OCI-LY7 (cell line): Measurements from ENCODE around the gene FAM111B. TPM values are rescaled to one million over a fixed set of nuclear protein-coding genes. Genes with fewer than 3 reads are reported as not detected.
"Not testable (repeated sequence)": the region's sequence is repeated elsewhere in the genome, so short reads cannot be mapped to it uniquely, and the experiment has no call there.

ENCODE experiments used
- Bru-seq: library from RNA; stranded (reverse); fragments of 400-500 nt; gene quantifications from one replicate; lab custom pipeline; 2021; lab: Mats Ljungman, UMichigan
- BruChase-seq, 2 experiments: library from RNA; stranded (reverse); fragments of 400-500 nt; gene quantifications; one replicate each; lab custom pipeline; 2021; lab: Mats Ljungman, UMichigan
- BruUV-seq: library from RNA; stranded (reverse); fragments of 400-500 nt; replicated peaks from 2 replicates; lab custom pipeline; 2021; lab: Mats Ljungman, UMichigan
- CTCF ChIA-PET: fragments of 300-600 bp; sonication (Branson Sonifier 250); formaldehyde crosslinking; loops from one replicate; lab custom pipeline; 2022; ENCODE audit warnings: antibody characterized with exemption; ENCODE audit not compliant: unreplicated experiment; lab: Charles Lee
- POLR2A ChIA-PET: fragments of 300-600 bp; sonication (Branson Sonifier 250); formaldehyde crosslinking; loops from one replicate; lab custom pipeline; 2022; ENCODE audit warnings: antibody characterized with exemption; lab: Charles Lee
- DNase-seq: peaks from one replicate; pipeline ENCODE4 v3.0.0-alpha.2; 2015; ENCODE audit warnings: low spot score
- H2AFZ ChIP-seq: fragments of 200-600 bp; sonication (generic), shearing (Covaris generic); 2 replicates; pipeline ENCODE4 v1.6.1; 2014; ENCODE audit warnings: mild to moderate bottlenecking, antibody characterized with exemption, low read length, moderate library complexity
- H3K27ac ChIP-seq: fragments of 200-600 bp; sonication (generic); 2 replicates; pipeline ENCODE4 v1.5.1; 2014; ENCODE audit warnings: mixed run types, low read depth, mild to moderate bottlenecking, moderate library complexity, low read length, inconsistent platforms; ENCODE audit not compliant: poor library complexity, severe bottlenecking
- H3K36me3 ChIP-seq: fragments of 200-600 bp; sonication (generic); 2 replicates; pipeline ENCODE4 v1.6.1; 2014; ENCODE audit warnings: mild to moderate bottlenecking, antibody characterized with exemption, low read length, moderate library complexity, mixed read lengths; ENCODE audit not compliant: insufficient read depth
- H3K4me1 ChIP-seq: fragments of 200-600 bp; sonication (generic); 2 replicates; pipeline ENCODE4 v1.5.1; 2014; ENCODE audit warnings: mild to moderate bottlenecking, low read length; ENCODE audit not compliant: insufficient read depth, poor library complexity, severe bottlenecking
- H3K4me2 ChIP-seq: fragments of 200-600 bp; sonication (generic); 2 replicates; pipeline ENCODE4 v1.6.1; 2014; ENCODE audit warnings: mild to moderate bottlenecking, low read length
- H3K4me3 ChIP-seq: fragments of 200-600 bp; sonication (generic); 2 replicates; pipeline ENCODE4 v1.5.1; 2014; ENCODE audit warnings: mild to moderate bottlenecking, low read depth, low read length; ENCODE audit not compliant: poor library complexity, severe bottlenecking
- H3K79me2 ChIP-seq: fragments of 200-600 bp; sonication (generic); 2 replicates; pipeline ENCODE4 v1.6.1; 2016; ENCODE audit warnings: low read depth, mild to moderate bottlenecking, low read length, moderate library complexity, mixed read lengths; ENCODE audit not compliant: insufficient read depth
- H3K9me2 ChIP-seq: fragments of 200-600 bp; sonication (generic); 2 replicates; pipeline ENCODE4 v1.6.1; 2016; ENCODE audit warnings: mild to moderate bottlenecking, low read length, mixed read lengths; ENCODE audit not compliant: insufficient read depth
- H3K9me3 ChIP-seq: fragments of 200-600 bp; sonication (generic); 2 replicates; pipeline ENCODE4 v1.6.1; 2014; ENCODE audit warnings: mild to moderate bottlenecking, mixed run types, low read length, mixed read lengths
- H4K20me1 ChIP-seq: fragments of 200-600 bp; sonication (generic); 2 replicates; pipeline ENCODE4 v1.6.1; 2014; ENCODE audit warnings: mild to moderate bottlenecking, antibody characterized with exemption, low read length, moderate library complexity, mixed read lengths; ENCODE audit not compliant: insufficient read depth
- CTCF ChIP-seq: fragments of 200-600 bp; sonication (generic); conservative IDR thresholded peaks from 2 replicates; pipeline ENCODE4 v1.5.1; 2014; ENCODE audit warnings: mild to moderate bottlenecking, antibody characterized with exemption, low read length, moderate library complexity, mixed read lengths
- EZH2phosphoT487 ChIP-seq: fragments of 200-600 bp; sonication (generic); IDR thresholded peaks from 2 replicates; pipeline ENCODE4 v1.6.1; 2018; ENCODE audit warnings: low read depth, borderline replicate concordance, mild to moderate bottlenecking, mixed run types, antibody characterized with exemption, low read length, moderate library complexity, mixed read lengths
- intact Hi-C: fragments of 100-400 bp; cut with micrococcal nuclease; formaldehyde crosslinking; loops from one replicate; pipeline ENCODE4 v1.10.0; 2022; ENCODE audit not compliant: unreplicated experiment
- long read RNA-seq: library from polyadenylated mRNA; stranded (forward); transcript quantifications from one replicate; pipeline ENCODE4 v2.0.0, GENCODE V29; 2022
- total RNA-seq, 2 experiments: library from RNA; depleted of rRNA in 1 of 2; stranded (reverse); fragments of >200 nt in 1 of 2; shearing (Covaris generic) in 1 of 2; gene quantifications; 2 replicates each; pipeline ENCODE4 v1.2.3, GENCODE V29; 2014 to 2022

The FAM111B gene
- total RNA-seq (2014; rRNA removed; shearing (Covaris generic)) = 30.3 and 37.6 TPM in 2 replicates
- 38.1 and 39.8 TPM in 2 replicates for total RNA-seq (2022)
- percentile 96 among the genes with signal in this experiment for Bru-seq, nascent RNA
- percentile 68 among the genes with signal in this experiment for BruChase-seq, experiment 1, labeled RNA remaining after a 6-hour chase
- percentile 97 among the genes with signal in this experiment for BruChase-seq, experiment 2, labeled RNA remaining after a 2-hour chase
- long read RNA-seq, transcript FAM111B-201 (4 exons, 3,488 nt) = major isoform, 11 of 21 reads
- long read RNA-seq, partial matches to known transcripts = 0 of 21 reads
- long read RNA-seq, other reads (novel, unspliced or antisense) = 7 of 21 reads

- H3K9me2 ChIP-seq = no peaks in the 10 kb centered on the region
- POLR2A ChIA-PET = interaction anchor here (0.8 to 2.0 kb wide), 15 partner anchors 9 to 48 kb away, joined by 3 to 6 read pairs (median 4); partner anchors contain the start of gene FAM111A
- peak within 1 kb of the TSS; percentile 79 for H2AFZ ChIP-seq
- peaks cover 63% of the 10 kb centered on the region; the same call in 1 of the 2 replicates for H3K79me2 ChIP-seq
- peaks cover 77% of the 10 kb centered on the region for H3K4me1 ChIP-seq
- intact Hi-C loops = loop anchor here (1.0 to 2.0 kb wide), 3 partner anchors 36 to 528 kb away; partner anchors contain the start of gene FAM111A
- 0 out of 2 replicates have a peak, but pooled peaks cover 4% of the 10 kb centered on the region for H4K20me1 ChIP-seq
- peak within 1 kb of the TSS; percentile 99 for H3K4me2 ChIP-seq
- no peak for TF ChIP-seq EZH2phosphoT487
- peak; percentile 35 for TF ChIP-seq CTCF
- H3K4me3 ChIP-seq = peak within 1 kb of the TSS; percentile 88
- H3K9me3 ChIP-seq = no peaks in the 10 kb centered on the region; the same call in 1 of the 2 replicates
- peak; percentile 91 for DNase-seq
- peak within 1 kb of the TSS; percentile 70 for H3K27ac ChIP-seq
- CTCF ChIA-PET = interaction anchor here (1.1 kb wide), 2 partner anchors 9 to 38 kb away, joined by 3 read pairs; no protein-coding TSS in a partner anchor
- no TSS peak for BruUV-seq
- H3K36me3 ChIP-seq = peaks cover 34% of the 10 kb centered on the region
These were observed at the start of gene FAM111B for GRCh38 chr11:59106363-59107336. TSS of gene FAM111B (plus strand) at chr11:59107237. CDS start at chr11:59109626, 2,389 bp downstream.

- BruUV-seq, H3K9me2 ChIP-seq, H4K20me1 ChIP-seq, H3K36me3 ChIP-seq, H3K79me2 ChIP-seq, H3K9me3 ChIP-seq: not testable (repeated sequence)
- H3K4me2 ChIP-seq = peak overlapping the region; percentile 56
- peak; percentile 89 for TF ChIP-seq CTCF
- H3K4me3 ChIP-seq = peak overlapping the region; percentile 15
- CTCF ChIA-PET = interaction anchor here (0.7 to 1.2 kb wide), 7 partner anchors 9 to 155 kb away, joined by 3 to 5 read pairs (median 4); no protein-coding TSS in a partner anchor
- peaks cover 33% of the 10 kb centered on the region for H3K4me1 ChIP-seq
- peak overlapping the region; percentile 12 for H3K27ac ChIP-seq
- POLR2A ChIA-PET = interaction anchor here (1.0 to 1.2 kb wide), 2 partner anchors 39 to 48 kb away, joined by 3 to 4 read pairs; no protein-coding TSS in a partner anchor
- peak; percentile 85 for DNase-seq
- H2AFZ ChIP-seq = peak overlapping the region; percentile 80
- intact Hi-C loops = loop anchor here (1.0 to 10.0 kb wide), 6 partner anchors 40 to 404 kb away; no protein-coding TSS in a partner anchor
These were observed 48.7 kb upstream of the FAM111B start for GRCh38 chr11:59058120-59059033.

GRCh38 chr11:59060096-59060495 lies 46.9 kb upstream of the FAM111B start:
- H3K4me1 ChIP-seq = peaks cover 16% of the 10 kb centered on the region
- H3K9me2 ChIP-seq, H3K4me3 ChIP-seq, H3K36me3 ChIP-seq, H2AFZ ChIP-seq, H3K27ac ChIP-seq, CTCF ChIA-PET, DNase-seq, H4K20me1 ChIP-seq, BruUV-seq, H3K79me2 ChIP-seq, H3K4me2 ChIP-seq, intact Hi-C loops, H3K9me3 ChIP-seq: not testable (repeated sequence)
- POLR2A ChIA-PET = interaction anchor here (1.1 kb wide), 1 partner anchor 17 kb away, joined by 3 read pairs; no protein-coding TSS in a partner anchor
